Islet precursor cell (in vitro differentiated cells): ENCODE measurements around the gene KCNMA1.
"Not testable (repeated sequence)": the region's sequence is repeated elsewhere in the genome, so short reads cannot be mapped to it uniquely, and the experiment has no call there.

Experiments used
- DNase-seq: peaks from one replicate; pipeline ENCODE4 v3.0.0-alpha.2; 2018

Gene KCNMA1

GRCh38 chr10:77602913-77603533 lies 34.6 kb downstream of the KCNMA1 start:
- DNase-seq: no peak

DNA sequence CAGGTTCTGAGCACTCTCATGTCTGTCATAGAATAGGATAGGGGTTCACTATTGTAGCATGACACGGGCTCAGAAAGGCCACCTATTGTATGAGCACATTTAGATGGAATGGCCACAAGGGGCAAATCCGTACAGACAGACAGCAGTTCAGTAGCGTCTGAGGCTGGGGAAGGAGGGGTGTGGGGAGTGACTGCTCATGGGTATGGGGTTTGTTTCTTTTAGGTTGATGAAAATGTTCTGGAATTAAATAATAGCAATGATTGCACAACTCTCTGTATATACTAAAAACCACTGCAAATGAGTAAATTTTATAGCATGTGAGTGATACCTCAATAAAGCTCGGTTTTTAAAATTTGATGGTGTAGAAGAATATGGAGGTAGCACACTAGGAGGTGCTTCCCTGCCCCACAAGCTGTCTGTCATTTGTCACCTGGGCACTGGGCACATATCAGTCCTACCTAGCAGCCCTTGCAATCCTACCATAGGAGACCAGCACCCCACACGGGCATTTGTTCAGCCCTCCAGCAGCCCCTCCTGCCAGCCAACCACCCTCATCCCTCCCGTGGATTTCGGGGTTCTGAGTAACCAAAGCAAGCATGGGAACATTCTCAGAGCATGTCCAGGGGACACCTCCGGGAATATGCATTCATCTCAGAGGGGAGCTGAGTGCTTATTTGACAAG lies 35.2 kb downstream of the KCNMA1 start:
- no peak for DNase-seq

DNA sequence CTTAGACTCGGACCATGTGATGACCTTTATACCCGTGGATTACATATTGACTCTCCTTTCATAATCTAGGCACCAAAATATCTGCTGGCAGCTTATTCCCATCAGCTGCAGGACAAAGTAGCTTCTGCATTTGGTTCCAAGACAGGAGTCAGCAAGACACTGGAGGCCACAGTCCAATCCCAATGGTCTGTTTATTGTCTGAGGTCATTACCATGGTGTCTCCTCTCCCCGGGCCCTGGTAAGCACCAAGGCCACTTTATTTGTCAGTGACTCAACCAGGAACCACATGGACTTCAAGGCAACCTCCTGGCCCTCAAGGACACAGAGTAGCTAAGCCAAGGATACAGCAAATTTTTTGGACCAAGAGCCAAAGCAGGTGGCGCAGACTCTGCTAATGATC lies 36.1 kb downstream of the KCNMA1 start:
- no peak for DNase-seq

DNA sequence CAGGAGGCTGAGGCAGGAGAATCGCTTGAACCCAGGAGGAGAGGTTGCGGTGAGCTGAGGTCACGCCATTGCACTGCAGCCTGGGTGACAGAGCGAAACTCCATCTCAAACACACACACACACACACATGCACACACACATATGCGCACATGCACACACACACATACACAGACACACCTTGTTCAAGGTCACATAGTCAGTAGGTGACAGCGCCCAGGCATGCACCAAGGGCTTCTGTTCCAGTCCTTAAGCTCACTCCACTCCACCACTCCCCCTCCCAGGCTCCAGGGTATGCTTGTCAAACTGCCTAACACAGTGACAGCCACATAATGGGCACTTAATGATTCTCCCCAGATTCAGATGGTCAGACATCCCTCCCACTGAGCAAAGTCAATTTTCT lies 37.0 kb downstream of the KCNMA1 start:
- DNase-seq: no peak

GRCh38 chr10:77599651-77600050 lies 38.0 kb downstream of the KCNMA1 start:
- no peak for DNase-seq

DNA sequence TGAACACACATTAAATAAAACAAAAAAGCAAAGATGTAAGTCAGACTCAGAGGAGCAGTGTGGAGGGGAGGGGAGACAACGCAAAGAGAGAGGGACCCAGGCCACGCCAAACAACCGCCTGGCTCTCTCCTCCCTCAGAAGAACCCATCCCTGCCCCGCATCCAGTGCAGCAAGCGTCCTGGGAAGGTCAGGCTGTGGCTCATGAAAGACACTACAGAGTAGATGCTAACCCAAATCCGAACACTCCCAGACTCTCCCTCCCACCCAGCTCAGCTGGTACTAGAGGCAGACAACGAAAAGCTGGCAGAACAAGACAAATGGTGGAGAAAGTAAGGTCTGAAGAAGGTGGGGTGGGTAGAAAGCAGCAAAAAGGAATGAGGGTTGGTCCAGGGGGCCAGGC lies 39.0 kb downstream of the KCNMA1 start:
- DNase-seq: no peak

DNA sequence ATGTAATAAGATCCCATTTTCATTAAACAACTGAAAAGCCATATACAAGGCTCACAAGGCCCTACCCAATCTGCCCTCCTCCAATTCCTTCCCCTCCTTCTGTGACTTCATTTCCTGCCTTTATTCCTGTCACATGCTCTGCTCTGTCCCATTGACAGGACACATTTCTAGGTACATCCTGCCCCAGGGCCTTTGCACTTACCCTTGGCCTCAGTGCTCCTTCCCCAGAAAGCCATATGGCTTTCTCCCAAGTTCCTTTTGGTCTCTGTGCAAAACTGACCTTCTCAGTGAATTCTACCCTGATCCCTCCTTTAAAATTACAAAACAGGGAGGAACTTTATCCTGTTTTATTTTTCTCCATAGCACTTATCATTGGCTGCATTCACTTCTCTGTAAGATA lies 40.0 kb downstream of the KCNMA1 start:
- no peak for DNase-seq

DNA sequence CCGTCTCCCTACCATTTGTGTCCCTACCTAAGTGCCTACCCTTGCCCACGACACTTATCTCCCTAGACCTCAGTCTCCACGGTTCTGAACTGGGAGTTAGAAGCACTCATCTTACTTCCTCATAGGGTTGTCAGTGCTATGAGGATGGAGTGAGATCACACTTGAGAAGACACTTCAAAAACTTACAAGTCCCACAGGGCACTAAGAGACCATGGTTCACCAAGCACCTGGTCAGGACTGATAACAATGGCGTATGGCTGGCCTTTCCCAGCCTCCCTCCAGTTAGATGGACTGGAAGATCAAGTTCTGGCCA lies 43.2 kb downstream of the KCNMA1 start:
- DNase-seq: no peak

- no peak for DNase-seq
Measured at GRCh38 chr10:77593771-77594470, 43.7 kb downstream of the KCNMA1 start.

- DNase-seq: no peak
Measured at GRCh38 chr10:77592946-77593636, 44.5 kb downstream of the KCNMA1 start.

- DNase-seq: no peak
Measured at GRCh38 chr10:77592510-77592909, 45.1 kb downstream of the KCNMA1 start.

GRCh38 chr10:77591238-77591880 lies 46.2 kb downstream of the KCNMA1 start:
- no peak for DNase-seq

- no peak for DNase-seq
Measured at GRCh38 chr10:77590344-77591237, 47.0 kb downstream of the KCNMA1 start.

DNA sequence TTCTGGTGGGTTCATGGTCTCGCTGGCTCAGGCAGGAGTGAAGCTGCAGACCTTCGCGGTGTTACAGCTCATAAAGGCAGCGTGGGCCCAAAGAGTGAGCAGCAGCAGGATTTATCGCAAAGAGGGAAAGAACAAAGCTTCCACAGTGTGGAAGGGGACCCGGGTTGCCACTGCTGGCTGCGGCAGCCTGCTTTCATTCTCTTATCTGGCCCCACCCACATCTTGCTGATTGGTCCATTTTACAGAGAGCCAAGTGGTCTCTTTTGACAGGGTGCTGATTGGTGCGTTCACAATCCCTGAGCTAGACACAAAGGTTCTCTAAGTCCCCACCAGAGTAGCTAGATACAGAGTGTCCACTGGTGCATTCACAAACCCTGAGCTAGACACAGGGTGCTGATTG lies 47.9 kb downstream of the KCNMA1 start:
- DNase-seq: not testable (repeated sequence)

GRCh38 chr10:77588886-77589285 lies 48.7 kb downstream of the KCNMA1 start:
- no peak for DNase-seq

- DNase-seq: no peak
Measured at GRCh38 chr10:77587416-77587790, 50.2 kb downstream of the KCNMA1 start.

DNA sequence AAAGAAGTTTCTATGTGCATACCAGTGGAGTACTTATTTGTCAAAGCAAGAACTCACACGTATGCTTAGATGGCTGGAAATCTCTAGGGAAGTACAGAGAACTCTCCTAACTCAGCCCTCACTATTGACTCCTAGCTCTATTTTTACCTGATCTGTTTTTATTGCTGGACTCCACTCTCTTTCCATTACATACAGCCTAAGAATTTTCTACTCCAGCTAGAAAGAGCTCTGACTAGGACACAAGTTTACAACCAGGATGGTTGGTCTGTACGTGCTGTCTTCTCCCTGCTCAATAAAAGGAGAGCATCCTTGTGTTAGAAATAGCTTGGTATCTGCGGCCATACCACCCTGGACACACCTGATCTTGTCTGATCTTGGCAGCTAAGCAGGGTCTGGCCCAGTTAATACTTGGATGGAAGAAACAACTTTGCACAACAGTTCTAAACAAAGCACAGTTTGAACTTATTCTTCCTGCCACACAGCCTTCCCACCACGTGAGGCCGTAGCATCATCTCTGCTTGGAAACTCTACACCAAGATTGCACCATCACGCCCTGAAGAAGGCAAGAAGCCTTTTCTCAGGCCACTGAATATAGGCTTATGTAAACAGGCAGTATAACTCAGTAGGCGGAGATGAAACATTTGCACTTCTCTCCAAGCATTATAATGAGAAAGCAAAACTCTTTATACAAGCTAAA lies 50.7 kb downstream of the KCNMA1 start:
- DNase-seq: no peak

DNA sequence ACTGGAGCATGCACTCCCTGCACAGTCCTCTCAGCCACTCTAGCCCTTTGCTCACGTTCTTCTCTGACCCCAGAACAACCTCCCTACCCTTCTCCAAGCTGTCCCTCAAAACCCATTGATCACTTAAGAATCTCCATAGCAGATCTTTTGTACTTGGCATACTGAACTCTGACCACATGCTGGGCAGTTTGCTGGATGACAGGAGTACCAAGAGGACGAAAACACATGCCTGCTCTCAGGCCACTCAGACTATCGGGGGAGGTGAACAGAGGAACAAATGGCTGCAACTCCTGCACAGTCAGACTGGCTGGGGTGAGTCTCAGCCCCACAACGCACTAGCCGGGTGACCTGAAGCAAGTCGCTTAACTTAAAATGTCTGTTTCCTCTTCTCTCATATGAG lies 52.7 kb downstream of the KCNMA1 start:
- no peak for DNase-seq

- DNase-seq: no peak
Measured at GRCh38 chr10:77583527-77583926, 54.1 kb downstream of the KCNMA1 start.

- DNase-seq: peak; percentile 89
Measured at GRCh38 chr10:77582710-77583115, 54.9 kb downstream of the KCNMA1 start.

GRCh38 chr10:77581738-77582137 lies 55.9 kb downstream of the KCNMA1 start:
- no peak for DNase-seq

DNA sequence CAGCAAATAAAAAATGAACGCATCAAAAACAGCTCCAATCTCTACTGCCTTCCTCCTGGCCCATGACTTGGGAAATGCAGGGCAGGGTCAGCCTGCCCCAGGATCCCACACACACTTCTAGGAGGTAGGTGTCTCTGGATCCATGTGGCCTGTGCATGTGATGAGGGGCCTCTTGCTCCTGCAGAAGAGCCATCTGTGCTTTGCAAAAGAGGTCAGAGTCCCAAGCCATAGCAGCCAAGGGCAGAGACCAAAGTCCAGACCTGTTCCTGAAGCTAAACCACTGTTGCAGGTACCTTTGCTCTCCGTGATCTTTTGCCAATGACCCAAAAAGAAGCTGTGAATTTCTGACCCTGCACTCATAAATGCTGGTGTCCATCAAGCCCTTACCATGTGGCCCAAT lies 57.1 kb downstream of the KCNMA1 start:
- no peak for DNase-seq
